ENCODE measurements around the gene CACYBP. TPM values are rescaled to one million over a fixed set of nuclear protein-coding genes. Genes with fewer than 3 reads are reported as not detected.

Gene CACYBP
- total and polyA plus RNA-seq, 2 experiments from 2014 or later: 84.8 to 165 TPM

GRCh38 chr1:175024773-175025172 is 25.0 kb downstream of the CACYBP start:
- no peaks in the 10 kb centered on the region for H3K9me3 ChIP-seq (ENCODE audit: low read depth)
- no peak overlapping the region; the same call in 1 of the 2 replicates for H2AFZ ChIP-seq
- H3K9me2 ChIP-seq (ENCODE audit: insufficient read depth): no peaks in the 10 kb centered on the region
- 70 to 79% methylated on average over 2 of the region's 2 CpGs for WGBS, 2 experiments (ENCODE audit: low coverage in 1 of 2, low lambda C conversion rate in 2 of 2, missing lambda C conversion rate in 2 of 2)
- H3K36me3 ChIP-seq (ENCODE audit: low read depth): no peaks in the 10 kb centered on the region
- no peak overlapping the region for H3K4me3 ChIP-seq
- H3F3A ChIP-seq (ENCODE audit: insufficient read depth): no peaks in the 10 kb centered on the region
- DNase-seq: no peak
- H3K27me3 ChIP-seq (replicated peaks; ENCODE audit: insufficient read depth): no peaks in the 10 kb centered on the region
- H4K20me1 ChIP-seq (ENCODE audit: insufficient read depth): no peaks in the 10 kb centered on the region
- H3K27ac ChIP-seq: no peak overlapping the region
- TF ChIP-seq EZH2 (IDR thresholded peaks at IDR 0.05; ENCODE audit: insufficient read depth, poor library complexity, severe bottlenecking): no peak
- TF ChIP-seq EZH2phosphoT487 (IDR thresholded peaks at IDR 0.05; ENCODE audit: insufficient read depth, low read depth): no peak
- no peak overlapping the region for H3K9ac ChIP-seq
- H3K4me2 ChIP-seq (ENCODE audit: unreplicated experiment): no peak overlapping the region
- 0 out of 2 replicates have a peak, but pooled peaks cover 5% of the 10 kb centered on the region for H3K4me1 ChIP-seq (ENCODE audit: insufficient read depth)
- in situ Hi-C loops (cut with MboI): no loop called here
- H3K79me2 ChIP-seq (ENCODE audit: insufficient read depth): peaks cover 32% of the 10 kb centered on the region

DNA sequence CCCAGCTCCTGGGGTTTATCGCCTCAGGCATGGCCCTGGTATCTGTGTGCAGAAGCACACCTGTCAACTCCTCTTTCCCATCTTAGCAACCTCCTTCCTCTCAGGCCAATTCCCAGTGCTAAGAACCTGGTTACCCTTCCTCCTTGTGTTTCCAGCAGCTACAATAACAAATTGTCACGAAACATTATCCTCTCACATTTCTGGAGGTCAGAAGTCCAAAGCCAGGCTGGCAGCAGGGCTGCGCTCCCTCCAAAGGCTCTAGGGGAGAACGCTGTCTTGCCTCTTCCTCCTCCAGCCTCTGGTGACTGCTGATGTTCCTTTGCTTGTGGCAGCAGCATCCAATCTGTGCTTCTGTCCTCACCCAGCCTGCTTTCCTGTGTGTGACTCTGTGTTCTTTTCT is 34.2 kb downstream of the CACYBP start:
- Histone ChIP-seq H2AFZ (no peak overlapping the region), H3K4me2 (ENCODE audit: unreplicated experiment) (no peak overlapping the region), H3K36me3 (ENCODE audit: low read depth) (no peaks in the 10 kb centered on the region), H3K4me3 (no peak overlapping the region), H3K4me1 (ENCODE audit: insufficient read depth) (no peaks in the 10 kb centered on the region), H4K20me1 (ENCODE audit: insufficient read depth) (no peaks in the 10 kb centered on the region), H3F3A (ENCODE audit: insufficient read depth) (no peaks in the 10 kb centered on the region), H3K27me3 (replicated peaks; ENCODE audit: insufficient read depth) (0 out of 2 replicates have a peak, but pooled peaks cover 3% of the 10 kb centered on the region), H3K9me3 (ENCODE audit: low read depth) (no peaks in the 10 kb centered on the region), H3K79me2 (ENCODE audit: insufficient read depth) (no peaks in the 10 kb centered on the region), H3K9me2 (ENCODE audit: insufficient read depth) (no peaks in the 10 kb centered on the region), H3K27ac (no peak overlapping the region), H3K9ac (no peak overlapping the region)
- no peak for DNase-seq
- 71 to 77% methylated on average over 4 of the region's 4 CpGs for WGBS, 2 experiments (ENCODE audit: low coverage in 1 of 2, low lambda C conversion rate in 2 of 2, missing lambda C conversion rate in 2 of 2)
- TF ChIP-seq EZH2phosphoT487 (IDR thresholded peaks at IDR 0.05; ENCODE audit: insufficient read depth, low read depth) (no peak), EZH2 (IDR thresholded peaks at IDR 0.05; ENCODE audit: insufficient read depth, poor library complexity, severe bottlenecking) (no peak)
- in situ Hi-C loops (cut with MboI): loop anchor here (10.0 kb wide), 1 partner anchor 281 kb away; no protein-coding TSS in a partner anchor

- in situ Hi-C loops (cut with MboI): loop anchor here (10.0 kb wide), 1 partner anchor 280 kb away; no protein-coding TSS in a partner anchor
- H2AFZ ChIP-seq: no peak overlapping the region
- H3K4me1 ChIP-seq (ENCODE audit: insufficient read depth): no peaks in the 10 kb centered on the region
- no peak overlapping the region for H3K27ac ChIP-seq
- DNase-seq: no peak
- no peaks in the 10 kb centered on the region for H3K9me2 ChIP-seq (ENCODE audit: insufficient read depth)
- H3K4me3 ChIP-seq: no peak overlapping the region
- H3K4me2 ChIP-seq (ENCODE audit: unreplicated experiment): no peak overlapping the region
- TF ChIP-seq EZH2 (IDR thresholded peaks at IDR 0.05; ENCODE audit: insufficient read depth, poor library complexity, severe bottlenecking) (no peak), EZH2phosphoT487 (IDR thresholded peaks at IDR 0.05; ENCODE audit: insufficient read depth, low read depth) (no peak)
- no peaks in the 10 kb centered on the region for H3K79me2 ChIP-seq (ENCODE audit: insufficient read depth)
- 41 to 49% methylated on average over 2 of the region's 2 CpGs for WGBS, 2 experiments (ENCODE audit: low coverage in 1 of 2, low lambda C conversion rate in 2 of 2, missing lambda C conversion rate in 2 of 2)
- H3K27me3 ChIP-seq (replicated peaks; ENCODE audit: insufficient read depth): peaks cover 9% of the 10 kb centered on the region; the same call in 1 of the 2 replicates
- H3K36me3 ChIP-seq (ENCODE audit: low read depth): no peaks in the 10 kb centered on the region
- H3F3A ChIP-seq (ENCODE audit: insufficient read depth): no peaks in the 10 kb centered on the region
- no peaks in the 10 kb centered on the region for H4K20me1 ChIP-seq (ENCODE audit: insufficient read depth)
- no peaks in the 10 kb centered on the region for H3K9me3 ChIP-seq (ENCODE audit: low read depth)
- H3K9ac ChIP-seq: no peak overlapping the region
These were observed 35.0 kb downstream of the CACYBP start for GRCh38 chr1:175034775-175035174.

- no peaks in the 10 kb centered on the region for H4K20me1 ChIP-seq (ENCODE audit: insufficient read depth)
- H3K9ac ChIP-seq: no peak overlapping the region
- no peaks in the 10 kb centered on the region for H3K9me2 ChIP-seq (ENCODE audit: insufficient read depth)
- no peak overlapping the region for H2AFZ ChIP-seq
- H3K36me3 ChIP-seq (ENCODE audit: low read depth): no peaks in the 10 kb centered on the region
- no peaks in the 10 kb centered on the region for H3F3A ChIP-seq (ENCODE audit: insufficient read depth)
- H3K4me3 ChIP-seq: no peak overlapping the region
- H3K4me2 ChIP-seq (ENCODE audit: unreplicated experiment): no peak overlapping the region
- no peaks in the 10 kb centered on the region for H3K4me1 ChIP-seq (ENCODE audit: insufficient read depth)
- TF ChIP-seq EZH2 (IDR thresholded peaks at IDR 0.05; ENCODE audit: insufficient read depth, poor library complexity, severe bottlenecking) (no peak), EZH2phosphoT487 (IDR thresholded peaks at IDR 0.05; ENCODE audit: insufficient read depth, low read depth) (no peak)
- 51 to 52% methylated on average over 6 of the region's 6 CpGs for WGBS, 2 experiments (ENCODE audit: low coverage in 1 of 2, low lambda C conversion rate in 2 of 2, missing lambda C conversion rate in 2 of 2)
- DNase-seq: no peak
- no peaks in the 10 kb centered on the region for H3K79me2 ChIP-seq (ENCODE audit: insufficient read depth)
- H3K9me3 ChIP-seq (ENCODE audit: low read depth): no peaks in the 10 kb centered on the region
- no peak overlapping the region for H3K27ac ChIP-seq
- in situ Hi-C loops (cut with MboI): loop anchor here (10.0 kb wide), 1 partner anchor 279 kb away; no protein-coding TSS in a partner anchor
- H3K27me3 ChIP-seq (replicated peaks; ENCODE audit: insufficient read depth): peaks cover 9% of the 10 kb centered on the region
These were observed 36.1 kb downstream of the CACYBP start for GRCh38 chr1:175035865-175036264.

Data from GM23248 (cell line).